Measurements from ENCODE around the gene BANF2.

GRCh38 chr20:17699931-17700351 lies at the start of gene BANF2:
- TF ChIP-seq POLR2A (IDR thresholded peaks at IDR 0.05; ENCODE audit: borderline replicate concordance, extremely low read depth, insufficient read depth, insufficient read length), result no peak
- TF ChIP-seq, protein P1, sequence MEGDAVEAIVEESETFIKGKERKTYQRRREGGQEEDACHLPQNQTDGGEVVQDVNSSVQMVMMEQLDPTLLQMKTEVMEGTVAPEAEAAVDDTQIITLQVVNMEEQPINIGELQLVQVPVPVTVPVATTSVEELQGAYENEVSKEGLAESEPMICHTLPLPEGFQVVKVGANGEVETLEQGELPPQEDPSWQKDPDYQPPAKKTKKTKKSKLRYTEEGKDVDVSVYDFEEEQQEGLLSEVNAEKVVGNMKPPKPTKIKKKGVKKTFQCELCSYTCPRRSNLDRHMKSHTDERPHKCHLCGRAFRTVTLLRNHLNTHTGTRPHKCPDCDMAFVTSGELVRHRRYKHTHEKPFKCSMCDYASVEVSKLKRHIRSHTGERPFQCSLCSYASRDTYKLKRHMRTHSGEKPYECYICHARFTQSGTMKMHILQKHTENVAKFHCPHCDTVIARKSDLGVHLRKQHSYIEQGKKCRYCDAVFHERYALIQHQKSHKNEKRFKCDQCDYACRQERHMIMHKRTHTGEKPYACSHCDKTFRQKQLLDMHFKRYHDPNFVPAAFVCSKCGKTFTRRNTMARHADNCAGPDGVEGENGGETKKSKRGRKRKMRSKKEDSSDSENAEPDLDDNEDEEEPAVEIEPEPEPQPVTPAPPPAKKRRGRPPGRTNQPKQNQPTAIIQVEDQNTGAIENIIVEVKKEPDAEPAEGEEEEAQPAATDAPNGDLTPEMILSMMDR (IDR thresholded peaks at IDR 0.05 in 2 of 3, conservative IDR thresholded peaks at IDR 0.05 in 1 of 3; ENCODE audit: borderline replicate concordance in 1 of 3, insufficient read depth in 1 of 3, low read depth in 2 of 3, low read length in 2 of 3), result no peak
- TF ChIP-seq ZBTB33 (IDR thresholded peaks at IDR 0.05; ENCODE audit: extremely low read depth, insufficient replicate concordance, low read length), result no peak
- no peak for TF ChIP-seq EZH2 (IDR thresholded peaks at IDR 0.05)
- no peak for TF ChIP-seq ZFX (IDR thresholded peaks at IDR 0.05)
- TF ChIP-seq SIN3A (IDR thresholded peaks at IDR 0.05; ENCODE audit: low read depth), result no peak
- TF ChIP-seq, protein P2, sequence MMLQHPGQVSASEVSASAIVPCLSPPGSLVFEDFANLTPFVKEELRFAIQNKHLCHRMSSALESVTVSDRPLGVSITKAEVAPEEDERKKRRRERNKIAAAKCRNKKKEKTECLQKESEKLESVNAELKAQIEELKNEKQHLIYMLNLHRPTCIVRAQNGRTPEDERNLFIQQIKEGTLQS (IDR thresholded peaks at IDR 0.05), result no peak
- TF ChIP-seq TCF7L2 (IDR thresholded peaks at IDR 0.05; ENCODE audit: borderline replicate concordance, extremely low read depth, insufficient read depth, insufficient read length), result no peak

Measured in HCT116 (cell line).